NCI-H128 (cell line): ENCODE data around the gene PRKAG2.

Experiments
- DNase-seq: peaks from one replicate; lab custom pipeline; 2025; ENCODE audit not compliant: unreplicated experiment; lab: John Stamatoyannopoulos, UW

Gene PRKAG2

DNA sequence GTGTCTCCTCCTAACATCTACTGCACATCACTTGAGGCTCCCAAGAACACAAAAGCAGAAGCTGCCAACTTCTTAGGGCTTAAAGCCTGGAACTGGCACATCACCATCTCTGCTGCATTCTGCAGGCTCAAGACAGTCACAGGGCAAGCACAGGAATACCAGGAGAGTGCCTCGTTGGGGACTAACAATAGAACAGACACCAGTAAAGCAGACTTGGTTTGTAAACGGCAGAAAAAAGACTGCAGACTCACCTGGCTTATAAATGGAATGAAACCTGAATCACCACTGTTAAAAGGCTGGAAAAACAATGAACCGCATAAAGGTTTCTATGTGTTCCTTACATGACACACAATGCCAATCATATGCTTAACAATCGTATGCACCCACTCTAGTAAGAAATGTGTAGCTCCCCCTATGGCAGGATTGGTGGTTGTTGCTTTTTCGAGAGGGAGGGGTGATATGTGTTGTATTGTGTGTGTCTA, 370.0 kb downstream of the PRKAG2 start:
- no peak for DNase-seq
